ENCODE results near the gene MMRN2.

Gene MMRN2

DNA sequence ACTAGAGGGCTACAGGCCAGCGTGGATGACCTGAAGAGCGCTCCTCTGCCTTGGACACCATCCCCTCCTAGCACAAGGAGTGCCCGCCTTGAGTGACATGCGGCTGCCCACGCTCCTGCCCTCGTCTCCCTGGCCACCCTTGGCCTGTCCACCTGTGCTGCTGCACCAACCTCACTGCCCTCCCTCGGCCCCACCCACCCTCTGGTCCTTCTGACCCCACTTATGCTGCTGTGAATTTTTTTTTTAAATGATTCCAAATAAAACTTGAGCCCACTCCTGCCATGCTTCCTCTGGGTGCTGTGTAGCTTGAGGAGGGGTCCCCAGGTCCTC, 5.5 kb upstream of the MMRN2 start:
- no peak for DNase-seq (ENCODE audit: low read depth)
- TF ChIP-seq CTCF (IDR thresholded peaks at IDR 0.05; ENCODE audit: control insufficient read depth, insufficient read depth, low read depth, low read length, missing control alignments), result no peak
- H3K4me3 ChIP-seq (ENCODE audit: control insufficient read depth, low read depth, low read length), result no peak overlapping the region

DNA sequence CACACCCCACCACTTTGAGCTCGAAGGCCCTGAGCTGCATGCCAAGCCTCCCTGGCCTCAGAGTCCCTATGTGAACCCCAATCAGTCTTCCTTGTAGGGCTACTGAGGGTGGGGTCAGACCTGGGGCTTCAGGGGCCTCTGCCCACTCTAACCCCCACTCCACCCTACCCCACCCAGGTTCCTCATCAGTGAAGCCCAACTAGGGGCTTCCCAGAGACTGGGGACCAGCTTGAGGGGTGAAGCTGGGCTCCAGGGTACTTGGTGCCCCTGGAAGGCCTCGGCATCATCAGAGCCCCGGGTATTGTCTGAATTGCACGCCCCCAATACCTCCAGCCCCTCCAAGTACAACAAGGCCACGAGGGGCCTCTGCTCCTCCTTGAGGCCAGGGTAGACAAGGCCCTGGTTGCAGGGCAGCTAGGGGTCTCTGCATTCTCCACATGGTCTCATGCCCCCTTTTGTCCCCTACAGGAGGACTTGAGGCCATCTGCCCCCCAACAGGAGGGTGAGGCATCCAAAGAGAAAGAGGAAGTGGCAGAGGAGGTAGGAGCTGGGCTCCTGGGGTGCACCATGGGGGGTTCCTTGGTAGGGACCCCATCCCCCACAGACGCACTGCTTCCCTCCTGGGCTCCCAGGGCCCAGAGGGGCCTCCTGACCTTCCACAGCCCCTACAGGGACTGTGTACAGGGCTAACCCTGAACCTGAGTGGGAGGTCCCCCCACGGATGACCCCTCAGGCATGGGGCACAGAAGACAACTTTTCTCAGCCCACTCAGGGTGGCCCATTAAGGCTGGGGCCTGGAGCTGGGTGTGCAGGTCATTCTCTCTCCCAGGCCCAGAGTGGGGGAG, 4.9 kb upstream of the MMRN2 start:
- no peak overlapping the region for H3K4me3 ChIP-seq (ENCODE audit: control insufficient read depth, low read depth, low read length)
- DNase-seq (ENCODE audit: low read depth), result no peak
- TF ChIP-seq CTCF (IDR thresholded peaks at IDR 0.05; ENCODE audit: control insufficient read depth, insufficient read depth, low read depth, low read length, missing control alignments), result no peak

DNA sequence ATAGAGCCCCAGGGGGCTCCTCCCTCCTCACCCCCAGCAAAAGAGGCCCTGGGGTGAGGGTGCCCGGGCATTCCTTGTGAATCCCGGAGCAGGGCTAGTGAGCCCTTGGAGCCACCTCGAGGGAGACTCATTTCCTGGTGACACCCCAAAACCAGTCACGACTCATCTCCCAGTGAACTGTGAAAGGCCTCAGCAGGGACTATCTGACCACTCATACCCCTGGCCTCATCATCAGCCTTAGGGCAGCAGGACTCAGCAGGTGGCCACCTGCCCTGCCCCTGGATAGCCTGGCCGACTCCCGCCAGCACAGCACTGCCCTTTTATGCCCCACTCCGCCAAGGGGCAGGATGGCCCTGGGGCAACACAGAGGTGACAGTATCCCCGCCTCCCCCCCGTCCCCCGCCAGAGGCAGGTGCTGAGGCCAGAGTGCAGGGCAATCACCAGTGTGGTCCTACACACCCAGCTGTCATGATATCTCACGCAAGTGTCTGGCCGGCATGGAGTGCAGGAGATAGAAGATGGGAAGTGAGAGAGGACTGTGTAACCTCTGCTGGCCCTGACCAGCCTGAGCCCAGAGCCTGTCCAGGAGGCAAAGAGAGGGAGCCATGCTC, 4.2 kb upstream of the MMRN2 start:
- no peak overlapping the region for H3K4me3 ChIP-seq (ENCODE audit: control insufficient read depth, low read depth, low read length)
- DNase-seq (ENCODE audit: low read depth), result no peak
- no peak for TF ChIP-seq CTCF (IDR thresholded peaks at IDR 0.05; ENCODE audit: control insufficient read depth, insufficient read depth, low read depth, low read length, missing control alignments)

DNA sequence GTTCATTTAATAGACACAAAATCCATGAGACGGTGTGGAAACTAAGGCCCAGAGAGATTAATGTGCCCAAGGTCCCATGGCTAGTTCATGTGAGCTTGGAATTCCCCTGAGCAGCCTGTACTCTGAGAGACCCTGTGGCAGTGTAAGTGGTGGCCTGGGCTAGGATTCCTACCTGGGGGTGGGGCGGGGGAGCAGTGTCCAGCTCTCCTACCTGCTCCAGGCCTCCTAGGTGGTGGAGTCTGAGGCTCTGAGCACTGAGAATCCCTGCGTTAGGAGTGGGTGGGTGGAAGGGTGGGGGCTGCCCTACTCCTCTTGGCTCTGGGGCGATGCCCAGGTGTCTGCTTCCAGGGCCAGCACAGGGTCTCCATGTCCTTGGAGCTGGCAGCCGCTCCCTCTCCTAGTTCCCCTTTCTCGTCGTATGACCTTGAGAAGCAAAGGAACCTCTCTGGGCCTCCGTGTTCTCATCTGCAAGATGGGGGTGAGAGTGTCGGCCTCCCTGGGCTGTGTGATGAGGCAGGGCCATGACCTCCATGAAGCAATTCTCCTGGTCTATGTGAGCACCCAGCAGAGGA, 3.5 kb upstream of the MMRN2 start:
- no peak overlapping the region for H3K4me3 ChIP-seq (ENCODE audit: control insufficient read depth, low read depth, low read length)
- DNase-seq (ENCODE audit: low read depth), result no peak
- TF ChIP-seq CTCF (IDR thresholded peaks at IDR 0.05; ENCODE audit: control insufficient read depth, insufficient read depth, low read depth, low read length, missing control alignments), result no peak

DNA sequence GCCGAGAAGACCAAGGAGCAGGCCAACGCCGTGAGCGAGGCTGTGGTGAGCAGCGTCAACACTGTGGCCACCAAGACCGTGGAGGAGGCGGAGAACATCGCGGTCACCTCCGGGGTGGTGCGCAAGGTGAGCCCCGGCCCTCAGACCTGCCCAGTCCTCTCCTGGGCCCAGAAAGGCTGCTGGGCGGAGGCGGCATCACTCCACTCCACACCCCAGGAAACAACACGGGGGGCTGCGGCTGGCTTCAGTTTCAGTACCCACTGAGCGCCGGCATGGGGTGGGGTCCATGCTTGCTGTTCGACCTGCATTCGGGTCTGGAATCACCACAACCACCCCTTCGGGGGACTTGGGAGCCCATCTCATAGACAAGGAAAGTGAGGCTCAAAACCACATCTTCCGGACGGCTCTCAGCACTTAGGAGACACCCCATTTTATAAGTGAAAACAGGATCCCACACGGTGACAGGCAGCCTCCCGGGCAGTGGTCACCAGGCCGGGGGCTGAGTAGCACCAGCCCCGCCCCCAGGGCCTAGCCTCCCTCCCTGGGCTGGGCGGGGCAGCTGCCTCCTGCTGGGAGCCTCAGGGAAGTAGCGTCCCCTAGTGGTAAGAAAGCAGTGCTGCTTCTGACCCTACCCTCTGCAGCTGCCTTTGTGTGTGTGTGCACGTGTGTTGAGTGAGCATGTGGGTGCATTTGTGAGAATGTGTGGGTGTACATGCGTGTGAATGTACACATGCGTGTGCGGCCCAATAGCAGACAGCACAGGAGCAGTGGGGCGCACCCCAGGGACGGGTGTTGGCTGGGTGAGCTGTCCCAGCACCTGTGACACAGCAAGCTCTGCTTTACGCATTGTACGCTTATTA, 2.8 kb upstream of the MMRN2 start:
- DNase-seq (ENCODE audit: low read depth), result no peak
- peak; percentile 95 for TF ChIP-seq CTCF (IDR thresholded peaks at IDR 0.05; ENCODE audit: control insufficient read depth, insufficient read depth, low read depth, low read length, missing control alignments)
- H3K4me3 ChIP-seq (ENCODE audit: control insufficient read depth, low read depth, low read length), result no peak overlapping the region

GRCh38 chr10:86959737-86960002, 2.3 kb upstream of the MMRN2 start:
- DNase-seq (ENCODE audit: low read depth), result no peak
- no peak for TF ChIP-seq CTCF (IDR thresholded peaks at IDR 0.05; ENCODE audit: control insufficient read depth, insufficient read depth, low read depth, low read length, missing control alignments)

More at GRCh38 chr10:86959737-86960002, 2.3 kb upstream of the MMRN2 start:
- no peak overlapping the region for H3K4me3 ChIP-seq (ENCODE audit: control insufficient read depth, low read depth, low read length)
